Thymus (tissue), 11 donors: ENCODE results near the gene DISP3. TPM values are rescaled to one million over a fixed set of nuclear protein-coding genes. Genes with fewer than 3 reads are reported as not detected.

ENCODE experiments used
- DNase-seq, 9 donors: peaks; one replicate each; pipeline ENCODE4 v3.0.0-alpha.2; 2013; ENCODE audit warnings: low spot score in 9 of 9, low read depth in 6 of 9, missing footprints in 1 of 9
- H3K27ac ChIP-seq, 2 donors: one replicate each; pipeline ENCODE4 v1.5.1; 2013; ENCODE audit warnings: control low read depth in 1 of 2, low read depth in 1 of 2, low read length in 1 of 2, mild to moderate bottlenecking in 1 of 2, moderate library complexity in 1 of 2
- H3K27me3 ChIP-seq, 2 donors: one replicate each; pipeline ENCODE4 v1.5.1; 2013; ENCODE audit warnings: low read length in 1 of 2; ENCODE audit not compliant: control insufficient read depth in 2 of 2, insufficient read depth in 1 of 2
- H3K36me3 ChIP-seq, 2 donors: one replicate each; pipeline ENCODE4 v1.5.1; 2013; ENCODE audit warnings: low read length in 1 of 2, mild to moderate bottlenecking in 1 of 2, moderate library complexity in 1 of 2; ENCODE audit not compliant: control insufficient read depth in 2 of 2, insufficient read depth in 2 of 2
- H3K4me1 ChIP-seq, 2 donors: one replicate each; pipeline ENCODE4 v1.5.1; 2013; ENCODE audit warnings: low read length in 2 of 2; ENCODE audit not compliant: control insufficient read depth in 2 of 2, insufficient read depth in 2 of 2
- H3K4me3 ChIP-seq, 2 donors: one replicate each; pipeline ENCODE4 v1.5.1; 2013; ENCODE audit warnings: low read length in 2 of 2, control low read depth in 1 of 2, mild to moderate bottlenecking in 1 of 2
- H3K9me3 ChIP-seq, 2 donors: one replicate each; pipeline ENCODE4 v1.5.1; 2013; ENCODE audit warnings: low read length in 1 of 2, mild to moderate bottlenecking in 1 of 2; ENCODE audit not compliant: control insufficient read depth in 2 of 2, insufficient read depth in 1 of 2
- WGBS: extraction: QIAGEN DNeasy Blood & Tissue Kit; methylation state at CpG from one replicate; pipeline ENCODE4 v1.1.7; 2013; 5-methylcytosine and 5-hydroxymethylcytosine counted together
- polyA plus RNA-seq: library from polyadenylated mRNA; stranded (reverse); fragments of 200-250 nt; gene quantifications from one replicate; pipeline ENCODE4 v1.2.3, GENCODE V29; 2013
- total RNA-seq: library from RNA; stranded (reverse); fragments of 120-200 nt; gene quantifications from one replicate; pipeline ENCODE4 v1.2.4, GENCODE V29; 2013
- donor health status: healthy.

The DISP3 gene
- total and polyA plus RNA-seq, 2 donors = 0.28 to 0.82 TPM

- Histone ChIP-seq H3K9me3 (no peaks in the 10 kb centered on the region), H3K4me3 (no peak overlapping the region)
- DNase-seq = no peak
Observed at GRCh38 chr1:11533790-11534787, 55.1 kb downstream of the DISP3 start.

GRCh38 chr1:11534846-11535245 lies 55.9 kb downstream of the DISP3 start:
- H3K27me3 ChIP-seq = peaks cover 0 to 4% of the 10 kb centered on the region in 2 donors
- WGBS = 89% methylated on average over 17 of the region's 17 CpGs
- H3K36me3 ChIP-seq = no peaks in the 10 kb centered on the region
- no peaks in the 10 kb centered on the region for H3K9me3 ChIP-seq
- no peaks in the 10 kb centered on the region for H3K4me1 ChIP-seq
- no peak overlapping the region for H3K27ac ChIP-seq
- H3K4me3 ChIP-seq = no peak overlapping the region
- no peak for DNase-seq

More at GRCh38 chr1:11533790-11534787, 55.1 kb downstream of the DISP3 start:
- Histone ChIP-seq H3K27me3 (no peaks in the 10 kb centered on the region), H3K36me3 (no peaks in the 10 kb centered on the region), H3K4me1 (no peaks in the 10 kb centered on the region), H3K27ac (no peak overlapping the region)
- 95% methylated on average over 21 of the region's 21 CpGs for WGBS

DNA sequence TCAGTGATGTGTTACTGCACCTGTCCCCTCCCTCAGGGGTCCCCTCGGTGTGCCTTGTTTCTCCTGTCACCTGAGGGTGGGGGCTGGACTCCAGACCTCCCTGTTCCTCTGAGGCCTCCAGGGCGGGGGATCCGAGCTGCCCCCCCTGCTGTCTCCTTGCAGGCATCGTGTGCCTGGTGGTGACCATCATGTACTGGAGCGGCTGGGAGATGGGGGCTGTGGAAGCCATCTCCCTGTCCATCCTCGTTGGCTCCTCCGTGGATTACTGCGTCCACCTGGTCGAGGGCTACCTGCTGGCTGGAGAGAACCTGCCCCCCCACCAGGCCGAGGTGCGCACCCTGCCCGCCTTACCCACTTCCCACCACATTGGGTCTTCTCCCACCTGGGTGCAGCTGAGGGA lies 56.4 kb downstream of the DISP3 start:
- Histone ChIP-seq H3K27me3 (peaks cover 0 to 8% of the 10 kb centered on the region in 2 donors), H3K36me3 (no peaks in the 10 kb centered on the region), H3K27ac (no peak overlapping the region), H3K4me3 (no peak overlapping the region), H3K4me1 (no peaks in the 10 kb centered on the region), H3K9me3 (no peaks in the 10 kb centered on the region)
- no peak for DNase-seq
- 97% methylated on average over 12 of the region's 12 CpGs for WGBS

GRCh38 chr1:11535761-11536572 lies 57.0 kb downstream of the DISP3 start:
- Histone ChIP-seq H3K27ac (no peak overlapping the region), H3K27me3 (peaks cover 0 to 8% of the 10 kb centered on the region in 2 donors), H3K4me3 (no peak overlapping the region), H3K4me1 (no peaks in the 10 kb centered on the region), H3K36me3 (no peaks in the 10 kb centered on the region), H3K9me3 (no peaks in the 10 kb centered on the region)
- no peak for DNase-seq
- 94% methylated on average over 33 of the region's 33 CpGs for WGBS

- 91% methylated on average over 26 of the region's 26 CpGs for WGBS
Observed at GRCh38 chr1:11536573-11537379, 57.8 kb downstream of the DISP3 start.

GRCh38 chr1:11537380-11537764 lies 58.4 kb downstream of the DISP3 start:
- H3K27ac ChIP-seq = no peak overlapping the region
- H3K36me3 ChIP-seq = no peaks in the 10 kb centered on the region
- no peak overlapping the region for H3K4me3 ChIP-seq
- no peaks in the 10 kb centered on the region for H3K4me1 ChIP-seq
- H3K27me3 ChIP-seq = peaks cover 0 to 8% of the 10 kb centered on the region in 2 donors
- DNase-seq = no peak
- no peaks in the 10 kb centered on the region for H3K9me3 ChIP-seq
- WGBS = 88% methylated on average over 9 of the region's 9 CpGs

More at GRCh38 chr1:11536573-11537379, 57.8 kb downstream of the DISP3 start:
- Histone ChIP-seq H3K4me1 (no peaks in the 10 kb centered on the region), H3K9me3 (no peaks in the 10 kb centered on the region), H3K27me3 (peaks cover 0 to 8% of the 10 kb centered on the region in 2 donors), H3K36me3 (no peaks in the 10 kb centered on the region), H3K4me3 (no peak overlapping the region), H3K27ac (no peak overlapping the region)
- DNase-seq = no peak

DNA sequence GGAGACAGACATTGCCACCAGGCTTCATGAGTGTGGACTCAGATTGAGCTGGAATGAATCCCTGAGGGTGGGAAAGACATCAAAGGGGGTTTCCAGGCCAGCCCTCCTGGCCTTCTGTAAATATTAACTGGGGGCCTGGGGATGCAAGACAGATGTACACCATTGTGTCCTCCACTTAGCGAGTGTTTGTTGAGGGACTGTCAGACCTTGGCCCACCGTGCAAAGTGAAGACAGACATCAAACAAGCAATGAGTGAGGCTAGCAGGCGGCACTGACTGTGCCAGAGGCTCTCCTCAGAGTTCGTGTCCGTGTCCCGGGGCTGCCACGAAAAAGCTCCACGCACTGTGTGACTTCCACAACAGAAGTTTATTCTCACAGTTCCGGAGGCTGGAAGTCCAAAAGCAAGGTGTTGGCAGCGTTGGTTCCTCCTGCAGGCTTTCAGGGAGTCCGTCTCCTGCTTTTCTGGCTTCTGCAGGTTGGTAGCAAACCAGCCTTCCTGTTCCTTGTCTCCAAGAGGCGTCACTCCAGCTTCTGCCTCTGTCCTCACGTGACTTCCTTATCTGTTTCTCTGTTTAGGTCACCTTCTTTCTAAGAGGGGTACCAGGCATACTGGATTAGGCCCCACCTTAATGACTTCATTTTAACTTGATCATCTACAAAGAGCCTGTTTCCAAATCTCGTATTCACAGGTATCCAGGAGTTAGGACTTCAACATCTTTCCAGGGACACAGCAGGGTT lies 59.1 kb downstream of the DISP3 start:
- Histone ChIP-seq H3K27ac (no peak overlapping the region), H3K4me1 (no peaks in the 10 kb centered on the region), H3K36me3 (no peaks in the 10 kb centered on the region), H3K27me3 (peaks cover 0 to 8% of the 10 kb centered on the region in 2 donors), H3K9me3 (no peaks in the 10 kb centered on the region), H3K4me3 (no peak overlapping the region)
- 84% methylated on average over 14 of the region's 14 CpGs for WGBS
- DNase-seq = no peak

- no peaks in the 10 kb centered on the region for H3K36me3 ChIP-seq
- peaks cover 0 to 8% of the 10 kb centered on the region in 2 donors for H3K27me3 ChIP-seq
- no peaks in the 10 kb centered on the region for H3K9me3 ChIP-seq
- no peak for DNase-seq
- no peaks in the 10 kb centered on the region for H3K4me1 ChIP-seq
- 87% methylated on average over 9 of the region's 9 CpGs for WGBS
- H3K4me3 ChIP-seq = no peak overlapping the region
- no peak overlapping the region for H3K27ac ChIP-seq
Observed at GRCh38 chr1:11538886-11539285, 59.9 kb downstream of the DISP3 start.
